ENCODE results near the gene TCL1A. TPM values are rescaled to one million over a fixed set of nuclear protein-coding genes. Genes with fewer than 3 reads are reported as not detected.

TCL1A gene
- total RNA-seq, 4 donors from 2014 or later: 2.6 TPM; not detected in 3

DNA sequence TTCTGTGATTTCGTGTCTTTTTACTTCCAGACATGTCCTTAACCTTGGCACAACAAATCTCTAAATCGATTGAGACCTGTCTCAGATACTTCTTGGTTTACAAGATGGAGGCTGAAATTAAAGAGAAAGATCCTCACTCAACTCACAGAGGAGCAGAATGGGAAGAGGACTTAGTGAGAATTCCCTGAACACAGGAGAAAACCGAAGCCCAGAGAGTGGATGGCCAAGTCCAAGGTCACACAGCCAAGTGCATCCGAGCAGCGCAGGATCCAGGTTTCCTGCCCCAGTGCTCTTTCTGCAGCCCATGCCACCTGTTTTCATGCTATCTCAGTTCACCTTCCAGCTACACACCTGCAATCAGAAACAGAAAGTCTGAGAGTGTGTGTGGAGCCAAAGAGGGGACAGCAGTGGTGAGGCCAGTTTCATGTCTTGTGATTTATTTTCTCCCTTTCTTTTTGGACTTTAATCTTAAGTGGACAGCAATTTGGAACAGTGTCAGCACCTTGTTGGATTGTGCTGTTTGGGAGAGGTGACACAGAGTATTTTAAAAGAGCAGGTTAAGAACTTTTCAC lies 50.6 kb downstream of the TCL1A start:
- Histone ChIP-seq H3K27ac (no peak overlapping the region), H3K4me3 (no peak overlapping the region), H3K36me3 (no peaks in the 10 kb centered on the region), H3K4me1 (peaks cover 0 to 3% of the 10 kb centered on the region in 2 donors), H3K9me3 (no peaks in the 10 kb centered on the region), H3K27me3 (no peaks in the 10 kb centered on the region)
- DNase-seq: no peak
- TF ChIP-seq, protein P1, sequence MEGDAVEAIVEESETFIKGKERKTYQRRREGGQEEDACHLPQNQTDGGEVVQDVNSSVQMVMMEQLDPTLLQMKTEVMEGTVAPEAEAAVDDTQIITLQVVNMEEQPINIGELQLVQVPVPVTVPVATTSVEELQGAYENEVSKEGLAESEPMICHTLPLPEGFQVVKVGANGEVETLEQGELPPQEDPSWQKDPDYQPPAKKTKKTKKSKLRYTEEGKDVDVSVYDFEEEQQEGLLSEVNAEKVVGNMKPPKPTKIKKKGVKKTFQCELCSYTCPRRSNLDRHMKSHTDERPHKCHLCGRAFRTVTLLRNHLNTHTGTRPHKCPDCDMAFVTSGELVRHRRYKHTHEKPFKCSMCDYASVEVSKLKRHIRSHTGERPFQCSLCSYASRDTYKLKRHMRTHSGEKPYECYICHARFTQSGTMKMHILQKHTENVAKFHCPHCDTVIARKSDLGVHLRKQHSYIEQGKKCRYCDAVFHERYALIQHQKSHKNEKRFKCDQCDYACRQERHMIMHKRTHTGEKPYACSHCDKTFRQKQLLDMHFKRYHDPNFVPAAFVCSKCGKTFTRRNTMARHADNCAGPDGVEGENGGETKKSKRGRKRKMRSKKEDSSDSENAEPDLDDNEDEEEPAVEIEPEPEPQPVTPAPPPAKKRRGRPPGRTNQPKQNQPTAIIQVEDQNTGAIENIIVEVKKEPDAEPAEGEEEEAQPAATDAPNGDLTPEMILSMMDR (IDR thresholded peaks at IDR 0.05): no peak
- no peak for TF ChIP-seq POLR2A (IDR thresholded peaks at IDR 0.05)
- intact Hi-C loops (cut with DNase I; ENCODE audit: low total_unique reads): no loop called here

DNA sequence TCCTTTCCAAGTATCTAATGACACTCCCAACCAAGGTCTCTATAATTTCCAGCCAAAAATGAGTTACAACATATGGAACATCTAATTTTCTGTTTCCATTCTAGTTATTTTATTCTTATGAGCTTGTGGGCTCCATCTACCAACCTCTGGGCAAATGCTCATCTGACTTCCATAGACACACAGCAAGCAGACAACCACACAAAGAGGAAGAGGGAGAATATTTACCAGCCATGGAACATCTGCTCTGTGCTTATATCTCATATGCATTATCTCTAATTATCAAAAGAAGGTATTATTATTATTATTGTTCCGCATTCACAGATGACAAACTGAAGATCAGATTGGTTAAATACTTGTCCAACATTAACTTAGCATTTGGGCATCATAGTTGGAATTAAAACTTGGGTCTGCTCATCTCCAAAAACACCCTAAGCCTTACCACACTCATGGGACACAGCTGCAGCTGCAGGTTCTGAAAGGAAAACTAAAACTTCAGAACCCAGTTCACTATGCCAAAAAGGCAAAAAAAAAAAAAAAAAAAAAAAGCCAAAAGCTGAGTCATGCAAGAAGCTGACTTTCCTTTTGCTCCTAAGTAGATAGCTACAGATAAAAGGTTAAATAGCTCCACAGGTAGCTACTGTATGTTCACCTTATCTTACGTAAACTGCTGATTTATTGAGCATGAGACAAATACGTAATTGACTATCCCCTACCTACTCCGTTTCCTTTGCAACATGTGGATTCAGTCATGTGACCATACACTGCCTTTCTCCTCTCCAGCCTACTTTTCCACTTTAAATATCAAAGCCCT lies 51.3 kb downstream of the TCL1A start:
- H3K27ac ChIP-seq: no peak overlapping the region
- TF ChIP-seq POLR2A (IDR thresholded peaks at IDR 0.05): no peak
- TF ChIP-seq, protein P1 (IDR thresholded peaks at IDR 0.05): no peak
- no peak for DNase-seq
- peak overlapping the region in 1 of 2 donors; percentile 6 for H3K4me3 ChIP-seq
- H3K36me3 ChIP-seq: no peaks in the 10 kb centered on the region
- H3K4me1 ChIP-seq: peaks cover 0 to 3% of the 10 kb centered on the region in 2 donors
- no peaks in the 10 kb centered on the region for H3K9me3 ChIP-seq
- H3K27me3 ChIP-seq: no peaks in the 10 kb centered on the region
- intact Hi-C loops (cut with DNase I; ENCODE audit: low total_unique reads): no loop called here

DNA sequence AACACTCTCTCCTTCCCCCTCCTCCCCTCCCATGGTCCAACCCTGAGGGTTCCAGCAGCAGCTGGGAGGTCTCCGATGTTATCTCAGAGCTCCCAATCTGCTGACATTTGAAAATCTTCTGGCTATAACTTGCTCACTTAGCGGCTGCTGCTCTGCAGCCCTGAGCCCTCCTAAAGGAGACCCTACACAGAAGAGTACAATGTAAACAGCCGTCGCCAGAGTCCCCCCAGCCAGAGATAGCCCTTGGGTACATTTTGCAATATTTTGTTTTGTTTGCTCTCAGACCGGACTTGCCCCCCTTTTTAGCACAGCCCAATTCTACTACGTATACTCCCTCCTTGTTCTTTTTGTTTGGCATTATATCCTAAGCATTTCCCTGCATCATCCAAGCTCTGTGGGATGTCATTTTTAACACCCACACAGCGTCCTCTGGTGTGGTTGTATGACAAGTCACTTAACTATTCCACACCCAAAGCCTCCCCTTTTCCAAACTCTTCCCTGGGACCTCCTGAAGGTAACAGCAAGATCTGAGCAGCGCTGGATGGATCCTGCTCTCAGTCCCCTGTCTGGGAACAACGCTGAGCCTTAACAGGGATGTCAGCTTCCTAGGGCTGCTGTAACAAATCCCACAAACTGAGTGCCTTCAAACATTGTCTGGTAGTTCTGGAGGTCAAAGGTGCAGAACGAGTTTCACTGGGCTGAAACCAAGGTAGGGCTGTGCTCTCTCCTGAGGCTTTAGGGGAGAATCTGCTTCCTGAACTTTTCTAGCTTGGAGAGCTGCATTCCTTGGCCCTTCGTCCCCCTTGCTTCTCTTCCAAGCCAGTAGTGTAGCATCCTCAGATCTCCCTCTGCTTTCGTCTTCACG lies 53.0 kb downstream of the TCL1A start:
- intact Hi-C loops (cut with DNase I; ENCODE audit: low total_unique reads): no loop called here
- no peaks in the 10 kb centered on the region for H3K9me3 ChIP-seq
- H3K4me1 ChIP-seq: peaks cover 0 to 3% of the 10 kb centered on the region in 2 donors
- no peaks in the 10 kb centered on the region for H3K27me3 ChIP-seq
- H3K36me3 ChIP-seq: no peaks in the 10 kb centered on the region
- DNase-seq: peak; percentile 20 to 27
- peak overlapping the region in 1 of 2 donors; percentile 54 for H3K27ac ChIP-seq
- H3K4me3 ChIP-seq: peak overlapping the region in 1 of 2 donors; percentile 20
- TF ChIP-seq POLR2A (IDR thresholded peaks at IDR 0.05): no peak
- TF ChIP-seq, protein P1 (IDR thresholded peaks at IDR 0.05): no peak

DNA sequence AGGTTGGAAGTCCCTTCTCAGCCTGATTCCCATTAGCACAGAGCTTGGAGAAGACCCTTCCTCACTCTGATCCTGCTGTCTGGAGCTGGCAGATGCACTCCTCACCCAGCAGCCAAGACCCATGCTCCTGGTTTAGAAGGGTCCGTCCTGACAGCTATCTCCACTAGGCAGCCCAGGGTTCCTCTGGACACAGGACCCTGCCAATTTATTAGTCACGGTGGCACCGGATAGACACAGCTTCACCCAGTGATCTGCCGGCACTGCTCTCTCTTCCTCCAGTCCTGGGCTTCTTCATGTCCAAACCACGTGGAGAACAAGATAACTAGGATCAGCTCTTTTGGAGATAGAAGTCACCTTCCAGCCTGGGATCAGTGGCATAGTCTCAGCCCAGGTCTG lies 53.9 kb downstream of the TCL1A start:
- Histone ChIP-seq H3K36me3 (no peaks in the 10 kb centered on the region), H3K27me3 (no peaks in the 10 kb centered on the region), H3K4me3 (no peak overlapping the region), H3K9me3 (no peaks in the 10 kb centered on the region), H3K27ac (peak overlapping the region in 1 of 2 donors; percentile 54), H3K4me1 (peaks cover 0 to 3% of the 10 kb centered on the region in 2 donors)
- no peak for DNase-seq
- intact Hi-C loops (cut with DNase I; ENCODE audit: low total_unique reads): no loop called here
- TF ChIP-seq POLR2A (IDR thresholded peaks at IDR 0.05): no peak
- TF ChIP-seq, protein P1 (IDR thresholded peaks at IDR 0.05): no peak

Small RNA genes lying within 50 kb of the gene (small RNA-seq; reads per million reads assigned to genes)
- not detected for gene RF02193

Other genes with a start within 250 kb of the TCL1A start
- gene SYNE3, start 197.5 kb downstream of the TCL1A start, total RNA-seq: 10 to 100 TPM in 2 of 4 donors, 1 to 10 TPM in 2; 4.9 to 36.1 (median 15.2) TPM
- 10 to 100 TPM in 3 of 4 donors, 1 to 10 TPM in 1; 5.9 to 40.3 (median 23.7) TPM for gene GLRX5, start 179.1 kb downstream of the TCL1A start, total RNA-seq
- under 1 TPM in 1 of 4 donors, not detected in 3; 0.28 TPM for gene TCL1B, start 27.7 kb downstream of the TCL1A start, total RNA-seq
- 1 to 10 TPM in 2 of 4 donors, under 1 TPM in 1, not detected in 1; 0.40 to 4.2 (median 1.8) TPM for gene TUNAR, start 162.7 kb upstream of the TCL1A start, total RNA-seq